K562 (cell line): ENCODE measurements around the gene ECHDC3. TPM values are rescaled to one million over a fixed set of nuclear protein-coding genes. Genes with fewer than 3 reads are reported as not detected.
A peak's percentile ranks its signal among the peaks of the same experiment; 100 is the strongest.

Experiments used
- ATAC-seq: fragments of 200-7000 bp; cut with Tn5 transposase; 3 replicates; pipeline ENCODE4 v1.9.1; 2020; ENCODE audit warnings: moderate library complexity
- BruUV-seq: library from RNA; stranded (reverse); fragments of 400-500 nt; replicated peaks from 2 replicates; lab custom pipeline; 2021; lab: Mats Ljungman, UMichigan
- CTCF ChIA-PET: fragments of 300-600 bp; formaldehyde crosslinking; extraction: SDS; loops from one replicate; lab custom pipeline; 2021; ENCODE audit warnings: low intra/inter-chr PET ratio; lab: Yijun Ruan, JAX
- POLR2A ChIA-PET: fragments of 300-600, 350-650 bp; sonication (Branson Sonifier 250); formaldehyde crosslinking; extraction: SDS; loops from one replicate; lab custom pipeline; 2021; ENCODE audit warnings: antibody characterized with exemption, inconsistent platforms; lab: Yijun Ruan, JAX
- DNase-seq, 4 experiments: peaks; one replicate each; pipeline versions ENCODE4 v3.0.0 to v3.0.0-alpha.2; 2011 to 2018; ENCODE audit warnings: low spot score in 3 of 4, mixed read lengths in 3 of 4; ENCODE audit errors: extremely low read depth in 1 of 4
- FAIRE-seq: peaks from 2 replicates; lab custom pipeline; 2011; peaks lifted over from hg19 to GRCh38; lab: Jason Lieb, UNC
- H2AFZ ChIP-seq: 2 replicates; pipeline ENCODE4 v1.6.0; 2011; ENCODE audit warnings: low read depth, low read length, control low read depth, inconsistent platforms
- H3K27ac ChIP-seq: fragments of 200-600 bp; 3 replicates; pipeline ENCODE4 v1.8.0; 2011; ENCODE audit warnings: low read depth, mild to moderate bottlenecking, control low read depth, inconsistent platforms, low read length, moderate library complexity, mixed read lengths; ENCODE audit errors: extremely low read depth
- H3K27me3 ChIP-seq, 2 experiments: fragments of 300-600 bp in 1 of 2; 2 replicates in 1 of 2; 3 replicates in 1 of 2; pipeline versions ENCODE4 v1.6.0 to v1.8.0; 2011; ENCODE audit warnings: inconsistent platforms in 2 of 2, low read length in 2 of 2, mild to moderate bottlenecking in 1 of 2, mixed read lengths in 1 of 2, moderate library complexity in 1 of 2; ENCODE audit not compliant: control insufficient read depth in 2 of 2, insufficient read depth in 2 of 2
- H3K36me3 ChIP-seq: fragments of 300-600 bp; 3 replicates; pipeline ENCODE4 v1.8.0; 2011; ENCODE audit warnings: mild to moderate bottlenecking, low read length, inconsistent platforms; ENCODE audit not compliant: control insufficient read depth, insufficient read depth
- H3K4me1 ChIP-seq, 2 experiments: fragments of 200-600 bp in 1 of 2; replicated peaks in 1 of 2; 2 replicates in 1 of 2; 3 replicates in 1 of 2; pipeline versions ENCODE4 v1.5.1 to v1.8.0; 2011; ENCODE audit warnings: inconsistent platforms in 2 of 2, low read length in 2 of 2, mild to moderate bottlenecking in 1 of 2, mixed read lengths in 1 of 2, moderate library complexity in 1 of 2; ENCODE audit not compliant: control insufficient read depth in 2 of 2, insufficient read depth in 2 of 2
- H3K4me2 ChIP-seq: 2 replicates; pipeline ENCODE4 v1.6.1; 2011; ENCODE audit warnings: low read length, control low read depth, inconsistent platforms, mixed read lengths; ENCODE audit not compliant: insufficient read depth
- H3K4me3 ChIP-seq: fragments of 200-600 bp; sonication (generic), shearing (Covaris generic); 2 replicates; pipeline ENCODE4 v1.5.1; 2016; ENCODE audit warnings: control low read depth, inconsistent platforms
- H3K79me2 ChIP-seq: fragments of 200-600 bp; 3 replicates; pipeline ENCODE4 v1.8.0; 2011; ENCODE audit warnings: low read length, inconsistent platforms; ENCODE audit not compliant: control insufficient read depth, insufficient read depth
- H3K9ac ChIP-seq, 2 experiments: 2 replicates each; pipeline versions ENCODE4 v1.6.0 to v1.6.1; 2011; ENCODE audit warnings: low read depth in 2 of 2, low read length in 2 of 2, control low read depth in 1 of 2, inconsistent platforms in 1 of 2, mild to moderate bottlenecking in 1 of 2, mixed read lengths in 1 of 2; ENCODE audit not compliant: insufficient read depth in 1 of 2
- H3K9me1 ChIP-seq: one replicate; pipeline ENCODE4 v1.6.0; 2011; ENCODE audit warnings: inconsistent platforms, mild to moderate bottlenecking, low read length, moderate library complexity; ENCODE audit not compliant: control insufficient read depth, insufficient read depth
- H3K9me3 ChIP-seq: replicated peaks from 2 replicates; pipeline ENCODE4 v1.5.1; 2011; ENCODE audit warnings: low read depth, low read length, inconsistent platforms; ENCODE audit not compliant: control insufficient read depth, insufficient read depth
- H4K20me1 ChIP-seq: replicated peaks from 2 replicates; pipeline ENCODE4 v1.6.1; 2011; ENCODE audit warnings: low read length, inconsistent platforms, mixed read lengths; ENCODE audit not compliant: control insufficient read depth, insufficient read depth
- HMG20A ChIP-seq: fragments of 450-650 bp; formaldehyde crosslinking; conservative IDR thresholded peaks from 2 replicates; pipeline ENCODE4 v1.4.0; 2020; ENCODE audit warnings: mild to moderate bottlenecking, mixed read lengths
- KDM1A ChIP-seq, 2 experiments: fragments of 450-650 bp; IDR thresholded peaks; 2 replicates each; pipeline ENCODE4 v1.6.1; 2016; ENCODE audit warnings: mild to moderate bottlenecking in 2 of 2
- PML ChIP-seq: IDR thresholded peaks from 2 replicates; pipeline ENCODE4 v1.6.1; 2012; ENCODE audit warnings: low read length, inconsistent platforms
- RAD21 ChIP-seq, 2 experiments: fragments of 250-450 bp in 1 of 2; fragments of 450-650 bp in 1 of 2; sonication (Bioruptor Pico) in 1 of 2; formaldehyde crosslinking in 1 of 2; IDR thresholded peaks in 1 of 2; conservative IDR thresholded peaks in 1 of 2; 2 replicates each; pipeline versions ENCODE4 v1.4.0 to v1.8.0; 2020 to 2022; ENCODE audit warnings: mild to moderate bottlenecking in 2 of 2, moderate library complexity in 1 of 2
- RREB1 ChIP-seq: fragments of 250-450 bp; sonication (Bioruptor Pico); IDR thresholded peaks from 2 replicates; pipeline ENCODE4 v1.4.0; 2020
- SRSF9 ChIP-seq: fragments of 200-400 bp; formaldehyde crosslinking; IDR thresholded peaks from 2 replicates; pipeline ENCODE4 v1.6.1; 2017; ENCODE audit warnings: low read depth, low read length, borderline replicate concordance
- ZNF398 ChIP-seq: fragments of 250-450 bp; sonication (Bioruptor Pico); IDR thresholded peaks from 2 replicates; pipeline ENCODE4 v1.8.0; 2021; ENCODE audit warnings: moderate library complexity, mild to moderate bottlenecking, inconsistent platforms
- WGBS: fragments of 100-300 bp; shearing (Covaris generic); methylation state at CpG from one replicate; pipeline ENCODE4 v1.1.6; 2016; ENCODE audit warnings: low coverage, mixed read lengths; ENCODE audit not compliant: insufficient coverage; ENCODE audit errors: missing lambda C conversion rate; 5-methylcytosine and 5-hydroxymethylcytosine counted together
- in situ Hi-C: fragments of 300-500 bp; cut with MboI; formaldehyde crosslinking; loops from 4 replicates; pipeline ENCODE4 v1.15.0; 2018; ENCODE audit warnings: inconsistent platforms, mixed read lengths
- intact Hi-C: fragments of 100-400 bp; cut with micrococcal nuclease; formaldehyde crosslinking; loops from 2 replicates; pipeline ENCODE4 v1.14.2; 2022
- polyA plus RNA-seq, 8 experiments: library from polyadenylated mRNA; depleted of rRNA in 4 of 8; stranded (reverse) in 5 of 8; unstranded in 3 of 8; fragments of >200 nt; fragmentation: Nextera tagmentation in 2 of 8; fragmentation: Illumina TruSeq in 1 of 8; extraction: Ambion mirVana in 2 of 8; extraction: Trizol in 1 of 8; gene quantifications; 2 replicates each; pipeline versions ENCODE4 v1.2.1 to v1.2.3, GENCODE V29; 2011 to 2014; ENCODE audit warnings: inconsistent platforms in 1 of 8, missing spikeins in 1 of 8
- total RNA-seq, 7 experiments: library from RNA; depleted of rRNA in 6 of 7; stranded (reverse); fragments of >200 nt in 6 of 7; fragmentation: Illumina TruSeq in 2 of 7; extraction: Trizol in 2 of 7; gene quantifications; 2 replicates each; pipeline versions ENCODE4 v1.2.1 to v1.2.3, GENCODE V29; 2011 to 2021; ENCODE audit warnings: low replicate concordance in 1 of 7

The ECHDC3 gene
- total and polyA plus RNA-seq, 9 of the 15 experiments (the other 6 are each of a cell fraction or from before 2014, with no cell fraction given) = 0.53 to 21.9 (median 15.7) TPM

DNA sequence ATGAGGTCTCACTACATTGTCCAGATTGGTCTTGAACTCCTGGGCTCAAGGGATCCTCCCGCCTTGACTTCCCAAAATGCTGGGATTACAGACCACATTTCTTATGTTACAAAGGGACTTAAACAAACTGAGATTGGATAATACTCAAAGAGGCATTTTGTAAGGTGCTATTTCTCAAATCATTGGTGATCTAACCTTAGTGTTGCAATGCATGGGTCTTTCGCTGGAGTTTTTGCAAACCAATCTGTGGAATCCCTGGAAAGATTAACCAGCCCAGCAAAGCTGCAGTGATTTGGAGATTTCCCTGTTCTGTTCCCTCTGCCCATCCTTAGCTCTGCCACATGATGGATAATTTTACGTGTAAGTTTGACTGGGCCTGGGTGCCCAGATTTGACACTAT lies 20.4 kb upstream of the ECHDC3 start:
- no TSS peak for BruUV-seq
- no peaks in the 10 kb centered on the region for H3K27me3 ChIP-seq
- intact Hi-C loops (loop anchor here (2.0 kb wide), 1 partner anchor 207 kb away; no protein-coding TSS in a partner anchor), in situ Hi-C loops (loop anchor here (5.0 kb wide), 1 partner anchor 205 kb away; no protein-coding TSS in a partner anchor)
- peak; percentile 36 to 44; a peak in 2 of 4 replicates for TF ChIP-seq KDM1A (IDR thresholded peaks at IDR 0.05)
- no peak for TF ChIP-seq RAD21 (CRISPR knock-in tag; conservative IDR thresholded peaks at IDR 0.05 in 1 of 2, IDR thresholded peaks at IDR 0.05 in 1 of 2)
- no peaks in the 10 kb centered on the region for H3K36me3 ChIP-seq
- 0 out of 2 replicates have a peak, but pooled peaks cover under 1% of the 10 kb centered on the region for H3K9me3 ChIP-seq
- no peak overlapping the region for H2AFZ ChIP-seq
- no peak overlapping the region for H3K9ac ChIP-seq
- H3K9me1 ChIP-seq = no peaks in the 10 kb centered on the region
- DNase-seq = no peak
- no peak for ATAC-seq
- 41% methylated on average over 3 of the region's 3 CpGs for WGBS
- no peak overlapping the region for H3K27ac ChIP-seq
- ChIA-PET POLR2A (interaction anchor here (0.7 to 1.3 kb wide), 3 partner anchors 17 to 228 kb away, joined by 3 read pairs; no protein-coding TSS in a partner anchor), CTCF (no interaction called here)
- no peak overlapping the region for H3K4me3 ChIP-seq
- H3K4me1 ChIP-seq = peaks cover 0 to 15% of the 10 kb centered on the region in 2 experiments; a peak in 4 of 5 replicates
- no peaks in the 10 kb centered on the region for H3K79me2 ChIP-seq
- H4K20me1 ChIP-seq = no peaks in the 10 kb centered on the region
- no peak for FAIRE-seq
- no peak overlapping the region for H3K4me2 ChIP-seq

DNA sequence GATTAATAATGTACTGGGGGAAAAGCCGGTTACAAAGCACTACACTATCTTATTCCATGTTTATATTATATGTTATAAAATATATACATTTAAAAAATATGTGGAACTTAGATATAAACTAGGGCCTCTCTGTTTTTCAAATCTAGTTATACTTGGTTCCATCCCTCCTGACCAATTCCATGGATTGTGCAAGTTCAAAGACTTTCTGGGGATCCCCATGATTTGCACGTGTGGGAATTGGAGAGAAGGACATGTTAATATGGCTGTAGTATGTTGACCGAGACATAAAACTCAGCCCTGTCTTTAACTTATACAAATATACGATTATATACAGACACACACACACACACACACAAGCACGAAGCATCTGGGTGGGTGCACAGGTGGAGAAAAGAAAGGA lies 18.8 kb upstream of the ECHDC3 start:
- DNase-seq (no peak), FAIRE-seq (no peak), ATAC-seq (no peak)
- in situ Hi-C loops (loop anchor here (5.0 kb wide), 1 partner anchor 206 kb away; no protein-coding TSS in a partner anchor), intact Hi-C loops (no loop called here)
- Histone ChIP-seq H3K9me1 (no peaks in the 10 kb centered on the region), H2AFZ (no peak overlapping the region; the same call in 1 of the 2 replicates), H3K9ac (no peak overlapping the region), H3K27me3 (no peaks in the 10 kb centered on the region), H3K4me1 (peaks cover 0 to 15% of the 10 kb centered on the region in 2 experiments; a peak in 4 of 5 replicates), H4K20me1 (no peaks in the 10 kb centered on the region), H3K4me2 (no peak overlapping the region), H3K27ac (no peak overlapping the region), H3K9me3 (peaks cover 4% of the 10 kb centered on the region), H3K4me3 (no peak overlapping the region), H3K79me2 (no peaks in the 10 kb centered on the region), H3K36me3 (no peaks in the 10 kb centered on the region)
- CTCF ChIA-PET = no interaction called here
- 67% methylated on average over 5 of the region's 5 CpGs for WGBS
- POLR2A ChIA-PET = interaction anchor here (1.2 kb wide), 1 partner anchor 190 kb away, joined by 3 read pairs; no protein-coding TSS in a partner anchor
- BruUV-seq = no TSS peak
- no peak for TF ChIP-seq SRSF9
- no peak for TF ChIP-seq PML
- TF ChIP-seq HMG20A = no peak
- no peak for TF ChIP-seq RREB1
- TF ChIP-seq ZNF398 (CRISPR knock-in tag) = no peak
